Tibial artery (tissue), 4 donors: ENCODE results near the gene MKNK1.

Experiments used
- DNase-seq, 2 donors: peaks; one replicate each; pipeline ENCODE4 v3.0.0-alpha.2; 2019
- H3K27ac ChIP-seq, 2 donors: fragments of 200-600 bp; sonication (generic) in 1 of 2; 1 replicate in 1 of 2; 2 replicates in 1 of 2; pipeline ENCODE4 v1.5.1; 2018 to 2019; ENCODE audit warnings: mild to moderate bottlenecking in 1 of 2
- H3K27me3 ChIP-seq, 2 donors: fragments of 200-600 bp; sonication (generic) in 1 of 2; one replicate each; pipeline versions ENCODE4 v1.5.1 to v1.6.0; 2016 to 2019
- H3K36me3 ChIP-seq, 3 donors: fragments of 200-600 bp; sonication (generic) in 2 of 3; one replicate each; pipeline ENCODE4 v1.5.1; 2016 to 2019; ENCODE audit warnings: mild to moderate bottlenecking in 2 of 3
- H3K4me1 ChIP-seq, 4 donors: fragments of 200-600 bp; sonication (generic) in 2 of 4; 1 replicate in 3 of 4; 2 replicates in 1 of 4; pipeline ENCODE4 v1.5.1; 2016 to 2019
- H3K4me3 ChIP-seq, 2 donors: fragments of 200-600 bp; sonication (generic) in 1 of 2; 1 replicate in 1 of 2; 2 replicates in 1 of 2; pipeline ENCODE4 v1.5.1; 2018 to 2019; ENCODE audit warnings: mild to moderate bottlenecking in 2 of 2
- H3K9me3 ChIP-seq, 3 donors: fragments of 200-600 bp; sonication (generic) in 1 of 3; one replicate each; pipeline ENCODE4 v1.5.1; 2016 to 2019
- CTCF ChIP-seq, 2 experiments: fragments of 200-600 bp in 1 of 2; fragments of 450-650 bp in 1 of 2; IDR thresholded peaks; one replicate each; pipeline ENCODE4 v1.5.1; 2017 to 2019; ENCODE audit warnings: antibody characterized with exemption in 2 of 2, mild to moderate bottlenecking in 1 of 2, moderate library complexity in 1 of 2
- intact Hi-C: fragments of 100-400 bp; cut with DNase I; formaldehyde crosslinking; loops from one replicate; pipeline ENCODE4 v1.15.0; 2023; ENCODE audit warnings: low total_unique reads

The MKNK1 gene

GRCh38 chr1:46553506-46553905 lies 50.6 kb downstream of the MKNK1 start:
- Histone ChIP-seq H3K9me3 (no peaks in the 10 kb centered on the region), H3K27me3 (peaks cover 0 to 33% of the 10 kb centered on the region in 2 donors), H3K27ac (no peak overlapping the region), H3K4me3 (no peak overlapping the region), H3K36me3 (peaks cover 0 to 8% (median 7%) of the 10 kb centered on the region in 3 donors), H3K4me1 (no peaks in the 10 kb centered on the region)
- TF ChIP-seq CTCF (IDR thresholded peaks at IDR 0.05): no peak
- no peak for DNase-seq
- intact Hi-C loops: no loop called here

GRCh38 chr1:46552357-46553237 lies 51.5 kb downstream of the MKNK1 start:
- H3K36me3 ChIP-seq: no peaks in the 10 kb centered on the region
- intact Hi-C loops: no loop called here
- no peak overlapping the region for H3K27ac ChIP-seq
- H3K4me3 ChIP-seq: no peak overlapping the region
- no peaks in the 10 kb centered on the region for H3K9me3 ChIP-seq
- peaks cover 0 to 40% of the 10 kb centered on the region in 2 donors for H3K27me3 ChIP-seq
- DNase-seq: peak in 1 of 2 donors; percentile 15
- no peak for TF ChIP-seq CTCF (IDR thresholded peaks at IDR 0.05)
- no peaks in the 10 kb centered on the region for H3K4me1 ChIP-seq

- TF ChIP-seq CTCF (IDR thresholded peaks at IDR 0.05): no peak
- intact Hi-C loops: no loop called here
- Histone ChIP-seq H3K27ac (no peak within 1 kb of the TSS), H3K4me1 (no peaks in the 10 kb centered on the region), H3K27me3 (peaks cover 0 to 47% of the 10 kb centered on the region in 2 donors), H3K36me3 (no peaks in the 10 kb centered on the region), H3K9me3 (no peaks in the 10 kb centered on the region), H3K4me3 (no peak within 1 kb of the TSS)
- DNase-seq: peak in 1 of 2 donors; percentile 8
Measured at GRCh38 chr1:46551597-46552095, 52.4 kb downstream of the MKNK1 start, which contains the start of gene KNCN. Gene KNCN (minus strand): TSS chr1:46551647. CDS start chr1:46551215, 432 bp downstream.

- Histone ChIP-seq H3K4me3 (no peak overlapping the region), H3K36me3 (no peaks in the 10 kb centered on the region), H3K9me3 (no peaks in the 10 kb centered on the region), H3K27me3 (peaks cover 0 to 52% of the 10 kb centered on the region in 2 donors), H3K27ac (no peak overlapping the region), H3K4me1 (no peaks in the 10 kb centered on the region)
- intact Hi-C loops: no loop called here
- DNase-seq: peak in 1 of 2 donors; percentile 19
- TF ChIP-seq CTCF (IDR thresholded peaks at IDR 0.05): no peak
Measured at GRCh38 chr1:46550751-46551231, 53.3 kb downstream of the MKNK1 start.

GRCh38 chr1:46549697-46550681 lies 54.1 kb downstream of the MKNK1 start:
- H3K9me3 ChIP-seq: no peaks in the 10 kb centered on the region
- H3K4me3 ChIP-seq: no peak overlapping the region
- intact Hi-C loops: no loop called here
- H3K27ac ChIP-seq: no peak overlapping the region
- H3K36me3 ChIP-seq: no peaks in the 10 kb centered on the region
- peak in 1 of 2 donors; percentile 17 for DNase-seq
- H3K27me3 ChIP-seq: peaks cover 0 to 59% of the 10 kb centered on the region in 2 donors
- TF ChIP-seq CTCF (IDR thresholded peaks at IDR 0.05): no peak
- H3K4me1 ChIP-seq: no peaks in the 10 kb centered on the region
